NT2/D1 (cell line): ENCODE measurements around the gene BMS1.

Source experiments
- DNase-seq: peaks from one replicate; pipeline ENCODE4 v3.0.0-alpha.2; 2011; ENCODE audit warnings: low read depth, low spot score
- H3K27me3 ChIP-seq: 2 replicates; pipeline ENCODE4 v1.6.0; 2011; ENCODE audit warnings: mild to moderate bottlenecking; ENCODE audit not compliant: insufficient read length, insufficient read depth
- H3K36me3 ChIP-seq: 2 replicates; pipeline ENCODE4 v1.6.1; 2011; ENCODE audit warnings: mild to moderate bottlenecking, low read length, mixed read lengths; ENCODE audit not compliant: insufficient read depth, insufficient read length
- H3K4me1 ChIP-seq: 2 replicates; pipeline ENCODE4 v1.5.1; 2011; ENCODE audit not compliant: insufficient read depth, insufficient read length
- H3K4me3 ChIP-seq: 2 replicates; pipeline ENCODE4 v1.5.1; 2011; ENCODE audit warnings: low read depth; ENCODE audit not compliant: insufficient read length
- H3K9ac ChIP-seq: 2 replicates; pipeline ENCODE4 v1.6.0; 2011; ENCODE audit warnings: low read depth; ENCODE audit not compliant: insufficient read length
- H3K9me3 ChIP-seq: 2 replicates; pipeline ENCODE4 v1.5.1; 2011; ENCODE audit warnings: mild to moderate bottlenecking, low read length; ENCODE audit not compliant: insufficient read depth
- SUZ12 ChIP-seq: IDR thresholded peaks from 2 replicates; pipeline ENCODE4 v1.6.1; 2011; ENCODE audit not compliant: insufficient read length, insufficient read depth; ENCODE audit errors: extremely low read depth
- YY1 ChIP-seq: IDR thresholded peaks from 2 replicates; pipeline ENCODE4 v1.6.1; 2011; ENCODE audit not compliant: insufficient read length, insufficient read depth
- ZNF274 ChIP-seq: IDR thresholded peaks from 2 replicates; pipeline ENCODE4 v1.6.1; 2011; ENCODE audit warnings: mild to moderate bottlenecking, low read depth, low read length

The BMS1 gene

DNA sequence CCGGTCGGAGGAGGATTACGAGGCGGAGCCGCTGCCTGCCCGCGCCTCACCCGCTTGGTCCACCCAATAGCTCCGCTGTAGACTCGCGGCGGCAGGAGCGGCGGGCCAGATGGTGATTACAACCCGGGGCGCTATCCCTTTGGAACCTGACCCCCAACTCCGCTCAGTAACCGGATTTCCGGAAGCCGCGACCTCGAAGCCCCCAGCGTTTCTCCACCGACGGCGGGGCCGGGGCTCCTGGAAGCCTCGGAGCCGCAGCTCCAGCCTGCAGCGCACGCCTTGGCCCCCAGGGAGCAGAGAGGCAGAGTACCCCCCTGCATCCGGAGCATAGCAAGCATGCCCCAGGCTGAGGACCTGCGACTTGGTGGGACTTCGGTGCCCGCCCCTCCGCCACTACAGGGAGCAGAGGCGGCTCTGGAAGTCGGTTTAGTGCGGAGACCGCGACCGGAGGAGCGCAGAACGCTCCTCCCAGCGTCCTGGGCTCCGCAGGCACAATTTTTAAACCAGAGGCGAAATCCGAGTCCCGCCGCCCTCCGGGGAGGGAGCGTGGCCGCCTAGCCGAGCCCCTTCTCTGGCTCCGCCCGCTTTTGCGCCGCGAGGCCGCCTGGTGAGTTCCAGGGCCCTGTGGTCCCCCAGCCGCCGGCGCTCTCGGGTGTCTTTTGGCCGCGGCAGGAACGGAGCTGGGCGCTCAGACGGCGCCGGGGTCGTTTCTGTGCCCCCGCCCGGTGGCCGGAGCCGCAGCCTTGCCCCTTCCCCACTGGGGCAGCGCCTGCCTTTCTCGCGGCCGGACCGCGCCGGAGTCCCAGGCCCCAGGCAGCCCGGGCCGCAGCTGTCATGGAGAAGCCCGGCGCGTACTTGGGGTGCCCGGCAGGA, 28.2 kb upstream of the BMS1 start:
- Histone ChIP-seq H3K4me3 (peak overlapping the region; percentile 53), H3K9ac (peak overlapping the region; percentile 79), H3K4me1 (no peaks in the 10 kb centered on the region), H3K27me3 (peaks cover 48% of the 10 kb centered on the region), H3K36me3 (no peaks in the 10 kb centered on the region), H3K9me3 (no peaks in the 10 kb centered on the region)
- no peak for TF ChIP-seq YY1
- TF ChIP-seq ZNF274, result no peak
- TF ChIP-seq SUZ12, result no peak
- DNase-seq, result no peak

- H3K4me1 ChIP-seq, result no peaks in the 10 kb centered on the region
- H3K36me3 ChIP-seq, result no peaks in the 10 kb centered on the region
- H3K9ac ChIP-seq, result peak overlapping the region; percentile 79
- no peak for DNase-seq
- TF ChIP-seq ZNF274 (no peak), SUZ12 (no peak), YY1 (no peak)
- H3K27me3 ChIP-seq, result peaks cover 48% of the 10 kb centered on the region
- peak overlapping the region; percentile 53 for H3K4me3 ChIP-seq
- no peaks in the 10 kb centered on the region for H3K9me3 ChIP-seq
Measured at GRCh38 chr10:42755028-42755451, 27.6 kb upstream of the BMS1 start.

- DNase-seq, result no peak
- peaks cover 48% of the 10 kb centered on the region for H3K27me3 ChIP-seq
Measured at GRCh38 chr10:42755556-42756093, 27.0 kb upstream of the BMS1 start.

DNA sequence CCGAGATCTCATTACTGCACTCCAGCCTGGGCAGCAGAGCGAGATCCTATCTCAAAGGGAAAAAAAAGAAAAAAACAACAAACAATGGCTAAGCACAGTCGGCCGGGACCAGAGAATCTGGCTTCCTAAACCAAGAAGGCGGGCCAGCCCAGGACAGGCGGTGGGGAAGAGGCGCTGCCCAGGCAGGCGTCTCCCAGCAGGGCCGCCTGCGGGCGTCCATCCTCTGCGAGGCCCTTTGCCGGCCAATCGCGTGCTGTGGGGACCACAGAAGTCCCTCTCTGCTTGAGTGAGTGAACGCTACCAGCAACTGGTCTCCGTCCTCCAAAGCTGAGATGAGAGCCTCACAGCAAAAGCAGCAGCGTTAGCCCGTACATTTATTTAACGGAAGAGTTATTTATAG, 14.7 kb upstream of the BMS1 start:
- no peaks in the 10 kb centered on the region for H3K27me3 ChIP-seq
- H3K9ac ChIP-seq, result no peak overlapping the region
- H3K36me3 ChIP-seq, result no peaks in the 10 kb centered on the region
- DNase-seq, result no peak
- H3K9me3 ChIP-seq, result peaks cover 14% of the 10 kb centered on the region; the same call in 1 of the 2 replicates
- no peak for TF ChIP-seq YY1
- TF ChIP-seq SUZ12, result no peak
- no peak for TF ChIP-seq ZNF274
- H3K4me1 ChIP-seq, result no peaks in the 10 kb centered on the region
- H3K4me3 ChIP-seq, result no peak overlapping the region

More at GRCh38 chr10:42755556-42756093, 27.0 kb upstream of the BMS1 start:
- TF ChIP-seq ZNF274, result no peak
- Histone ChIP-seq H3K4me1 (no peaks in the 10 kb centered on the region), H3K9ac (peak overlapping the region; percentile 45), H3K4me3 (peak overlapping the region; percentile 53), H3K9me3 (no peaks in the 10 kb centered on the region), H3K36me3 (no peaks in the 10 kb centered on the region)

DNA sequence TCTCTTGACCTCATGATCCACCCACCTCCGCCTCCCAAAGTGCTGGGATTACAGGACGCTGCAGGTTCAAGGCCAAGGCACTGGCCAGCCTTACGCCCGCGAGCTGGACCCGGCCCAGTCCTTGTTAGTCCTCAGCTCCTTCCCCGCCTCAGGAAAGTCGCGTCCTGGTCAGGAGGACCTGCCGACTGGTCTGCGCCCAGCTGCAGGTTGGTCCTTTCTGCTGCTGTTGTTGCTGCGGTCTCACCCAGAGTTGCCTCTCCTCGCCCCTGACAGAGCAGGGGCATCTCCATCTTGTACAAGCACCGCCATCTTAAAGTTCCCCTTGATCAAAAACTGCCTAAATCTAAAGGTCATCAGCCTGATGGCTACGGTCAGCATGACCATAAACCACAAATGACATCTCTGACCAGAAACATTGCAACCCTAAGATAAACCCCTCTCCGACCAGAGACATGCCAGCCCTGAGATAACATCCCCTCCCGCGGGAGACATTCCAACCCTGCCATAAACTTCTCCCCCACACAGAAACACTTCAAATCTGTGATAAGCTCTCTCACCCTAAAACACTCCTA, 13.9 kb upstream of the BMS1 start:
- Histone ChIP-seq H3K9me3 (peaks cover 14% of the 10 kb centered on the region; the same call in 1 of the 2 replicates), H3K4me1 (no peaks in the 10 kb centered on the region), H3K4me3 (no peak overlapping the region), H3K9ac (no peak overlapping the region), H3K36me3 (no peaks in the 10 kb centered on the region), H3K27me3 (no peaks in the 10 kb centered on the region)
- no peak for TF ChIP-seq ZNF274
- no peak for TF ChIP-seq SUZ12
- TF ChIP-seq YY1, result no peak
- DNase-seq, result no peak

DNA sequence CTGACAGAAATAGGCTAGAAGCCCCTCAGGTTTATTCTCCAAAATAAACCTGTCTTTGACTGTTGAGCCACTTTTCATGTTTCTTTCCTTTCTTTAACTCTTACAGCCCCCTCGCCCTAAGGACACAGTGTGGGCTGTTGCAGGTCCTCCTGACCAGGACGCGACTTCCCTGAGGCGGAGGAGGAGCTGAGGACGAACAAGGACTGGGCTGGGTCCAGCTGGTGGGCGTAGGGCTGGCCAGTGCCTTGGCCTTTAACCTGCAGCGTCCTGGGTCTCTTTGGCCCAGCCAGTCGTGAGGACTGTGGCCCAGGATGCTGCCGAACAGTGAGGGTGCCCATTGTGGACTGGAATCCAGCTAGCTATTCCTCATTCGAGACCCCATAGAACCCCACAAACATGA, 13.4 kb upstream of the BMS1 start:
- no peak overlapping the region for H3K9ac ChIP-seq
- H3K4me3 ChIP-seq, result no peak overlapping the region

DNA sequence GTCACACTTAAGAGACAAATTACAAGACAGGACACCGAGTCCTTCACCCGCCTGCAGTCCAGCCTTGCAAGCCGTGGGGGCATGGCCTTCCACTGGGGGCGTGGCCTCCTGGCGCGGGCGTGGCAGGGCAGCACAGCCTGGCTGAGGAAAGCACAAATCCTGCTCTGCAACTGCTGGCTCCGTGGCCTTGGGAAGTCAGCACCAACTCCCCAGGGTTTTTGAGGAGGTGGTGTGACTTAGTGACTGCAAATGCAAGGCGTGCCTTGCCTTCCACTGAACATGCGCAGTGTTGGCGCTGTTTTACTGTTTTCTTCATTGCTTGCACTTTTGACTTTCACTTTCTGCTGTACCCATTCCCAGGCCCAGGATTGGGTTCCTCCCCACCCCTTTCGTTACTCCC, 12.9 kb upstream of the BMS1 start:
- no peak for DNase-seq
- Histone ChIP-seq H3K9me3 (peaks cover 14% of the 10 kb centered on the region; the same call in 1 of the 2 replicates), H3K27me3 (no peaks in the 10 kb centered on the region), H3K9ac (no peak overlapping the region), H3K4me3 (no peak overlapping the region), H3K36me3 (no peaks in the 10 kb centered on the region), H3K4me1 (no peaks in the 10 kb centered on the region)
- TF ChIP-seq SUZ12 (no peak), YY1 (no peak), ZNF274 (no peak)

More for the DNA sequence above, 13.4 kb upstream of the BMS1 start:
- Histone ChIP-seq H3K9me3 (peaks cover 14% of the 10 kb centered on the region; the same call in 1 of the 2 replicates), H3K36me3 (no peaks in the 10 kb centered on the region), H3K4me1 (no peaks in the 10 kb centered on the region), H3K27me3 (no peaks in the 10 kb centered on the region)
- TF ChIP-seq SUZ12, result no peak
- TF ChIP-seq ZNF274, result no peak
- no peak for TF ChIP-seq YY1
- DNase-seq, result no peak
